H1 (cell line): ENCODE data around the gene DCDC2. TPM values are rescaled to one million over a fixed set of nuclear protein-coding genes. Genes with fewer than 3 reads are reported as not detected.

ENCODE experiments used
- CTCF ChIA-PET: fragments of 300-600 bp; sonication (Branson Sonifier 250); formaldehyde crosslinking; loops from one replicate; lab custom pipeline; 2021; ENCODE audit not compliant: partially characterized antibody; lab: Charles Lee
- POLR2A ChIA-PET: fragments of 300-600 bp; sonication (Branson Sonifier 250); formaldehyde crosslinking; loops from one replicate; lab custom pipeline; 2021; ENCODE audit warnings: inconsistent platforms; ENCODE audit not compliant: partially characterized antibody; lab: Charles Lee
- DNase-seq, 2 experiments: peaks; one replicate each; pipeline versions ENCODE4 v3.0.0 to v3.0.0-alpha.2; 2010 to 2022; ENCODE audit warnings: low spot score in 2 of 2, low read depth in 1 of 2, mixed read lengths in 1 of 2
- FAIRE-seq: peaks from 2 replicates; lab custom pipeline; 2011; peaks lifted over from hg19 to GRCh38; lab: Jason Lieb, UNC
- H2AFZ ChIP-seq: 2 replicates; pipeline ENCODE4 v1.8.1; 2012; ENCODE audit warnings: low read length, inconsistent platforms
- H2AK5ac ChIP-seq: 2 replicates; pipeline ENCODE4 v1.6.1; 2013; ENCODE audit warnings: low read depth, low read length
- H2BK120ac ChIP-seq: replicated peaks from 2 replicates; pipeline ENCODE3; 2013; ENCODE audit warnings: low read depth, low read length, inconsistent platforms
- H2BK12ac ChIP-seq: 2 replicates; pipeline ENCODE4 v1.6.1; 2013; ENCODE audit warnings: low read depth, low read length
- H2BK15ac ChIP-seq: 2 replicates; pipeline ENCODE4 v1.6.1; 2013; ENCODE audit warnings: low read length
- H2BK20ac ChIP-seq: 2 replicates; pipeline ENCODE4 v1.6.1; 2013; ENCODE audit warnings: low read length
- H2BK5ac ChIP-seq: 2 replicates; pipeline ENCODE4 v1.6.1; 2013; ENCODE audit warnings: low read depth, low read length
- H3K14ac ChIP-seq: 2 replicates; pipeline ENCODE4 v1.6.1; 2013; ENCODE audit warnings: inconsistent platforms; ENCODE audit not compliant: insufficient read length
- H3K18ac ChIP-seq: 2 replicates; pipeline ENCODE4 v1.6.1; 2013; ENCODE audit warnings: low read length; ENCODE audit errors: extremely low read depth
- H3K23ac ChIP-seq: 2 replicates; pipeline ENCODE4 v1.6.1; 2013; ENCODE audit warnings: inconsistent platforms; ENCODE audit not compliant: insufficient read length
- H3K23me2 ChIP-seq: 2 replicates; pipeline ENCODE4 v1.6.1; 2013; ENCODE audit warnings: low read depth, low read length
- H3K27ac ChIP-seq: 2 replicates; pipeline ENCODE4 v1.6.1; 2011; ENCODE audit warnings: low read depth, low read length, inconsistent platforms
- H3K27me3 ChIP-seq, 4 experiments: replicated peaks in 1 of 4; 1 replicate in 1 of 4; 2 replicates in 3 of 4; pipeline versions ENCODE4 v1.6.1 to v1.8.1; 2011 to 2013; ENCODE audit warnings: low read length in 3 of 4, mild to moderate bottlenecking in 3 of 4, inconsistent platforms in 2 of 4, mixed read lengths in 2 of 4, moderate library complexity in 1 of 4; ENCODE audit not compliant: control insufficient read depth in 3 of 4, insufficient read depth in 3 of 4; ENCODE audit errors: extremely low read depth in 1 of 4
- H3K36me3 ChIP-seq, 4 experiments: 2 replicates each; pipeline versions ENCODE4 v1.6.1 to v1.8.1; 2011 to 2013; ENCODE audit warnings: mild to moderate bottlenecking in 4 of 4, low read length in 3 of 4, moderate library complexity in 2 of 4, control low read depth in 1 of 4, inconsistent platforms in 1 of 4; ENCODE audit not compliant: insufficient read depth in 4 of 4, control insufficient read depth in 2 of 4
- H3K4ac ChIP-seq: replicated peaks from 2 replicates; pipeline ENCODE3; 2013; ENCODE audit warnings: low read length, low read depth, mixed read lengths, inconsistent platforms; ENCODE audit not compliant: insufficient read length
- H3K4me1 ChIP-seq, 4 experiments: replicated peaks in 1 of 4; 1 replicate in 1 of 4; 2 replicates in 3 of 4; pipeline versions ENCODE4 v1.6.1 to v1.8.1; 2011 to 2013; ENCODE audit warnings: low read length in 3 of 4, inconsistent platforms in 2 of 4, mixed read lengths in 1 of 4; ENCODE audit not compliant: insufficient read depth in 4 of 4, control insufficient read depth in 3 of 4
- H3K4me2 ChIP-seq, 2 experiments: 2 replicates each; pipeline versions ENCODE4 v1.6.1 to v1.8.1; 2011 to 2013; ENCODE audit warnings: low read depth in 2 of 2, low read length in 2 of 2, control low read depth in 1 of 2, inconsistent platforms in 1 of 2, mild to moderate bottlenecking in 1 of 2; ENCODE audit not compliant: insufficient read depth in 1 of 2
- H3K4me3 ChIP-seq, 4 experiments: fragments of 200-600, 300-600 bp in 1 of 4; sonication (generic), shearing (Covaris generic), sonication (Bioruptor Twin) in 1 of 4; 2 replicates each; pipeline versions ENCODE4 v1.5.1 to v1.8.1; 2011 to 2016; ENCODE audit warnings: low read length in 4 of 4, low read depth in 3 of 4, control low read depth in 2 of 4, inconsistent platforms in 2 of 4, mild to moderate bottlenecking in 2 of 4, mixed read lengths in 1 of 4, moderate library complexity in 1 of 4; ENCODE audit not compliant: insufficient read depth in 2 of 4; ENCODE audit errors: extremely low read depth in 1 of 4
- H3K56ac ChIP-seq: replicated peaks from 2 replicates; pipeline ENCODE3; 2013; ENCODE audit warnings: low read depth, mild to moderate bottlenecking, mixed read lengths, low read length, inconsistent platforms; ENCODE audit not compliant: insufficient read length
- H3K79me1 ChIP-seq: 2 replicates; pipeline ENCODE4 v1.6.1; 2013; ENCODE audit warnings: low read depth, low read length, control low read depth
- H3K79me2 ChIP-seq, 2 experiments: 2 replicates each; pipeline versions ENCODE4 v1.6.1 to v1.8.1; 2012 to 2013; ENCODE audit warnings: low read length in 2 of 2, mild to moderate bottlenecking in 2 of 2, inconsistent platforms in 1 of 2; ENCODE audit not compliant: insufficient read depth in 2 of 2, control insufficient read depth in 1 of 2
- H3K9ac ChIP-seq, 4 experiments: replicated peaks in 1 of 4; 1 replicate in 1 of 4; 2 replicates in 3 of 4; pipeline versions ENCODE4 v1.6.1 to v1.8.1; 2011 to 2013; ENCODE audit warnings: low read depth in 3 of 4, low read length in 3 of 4, control low read depth in 2 of 4, mild to moderate bottlenecking in 2 of 4, moderate library complexity in 2 of 4, inconsistent platforms in 1 of 4; ENCODE audit errors: extremely low read depth in 1 of 4
- H3K9me3 ChIP-seq, 2 experiments: 2 replicates each; pipeline versions ENCODE4 v1.6.1 to v1.8.1; 2012 to 2013; ENCODE audit warnings: mild to moderate bottlenecking in 2 of 2, moderate library complexity in 2 of 2, control low read depth in 1 of 2, inconsistent platforms in 1 of 2, low read depth in 1 of 2, low read length in 1 of 2, mixed read lengths in 1 of 2; ENCODE audit not compliant: insufficient read depth in 2 of 2
- H4K20me1 ChIP-seq, 2 experiments: replicated peaks in 1 of 2; 2 replicates each; pipeline versions ENCODE3 to v1.8.1; 2011 to 2013; ENCODE audit warnings: inconsistent platforms in 2 of 2, low read length in 2 of 2, mild to moderate bottlenecking in 1 of 2; ENCODE audit not compliant: insufficient read depth in 2 of 2, control insufficient read depth in 1 of 2
- H4K5ac ChIP-seq: 2 replicates; pipeline ENCODE4 v1.6.1; 2013; ENCODE audit warnings: low read length, low read depth, mixed read lengths, inconsistent platforms; ENCODE audit not compliant: insufficient read length
- H4K8ac ChIP-seq: 2 replicates; pipeline ENCODE4 v1.8.0; 2013; ENCODE audit warnings: mild to moderate bottlenecking, moderate library complexity, low read length, inconsistent platforms; ENCODE audit not compliant: insufficient read depth; ENCODE audit errors: extremely low read depth
- H4K91ac ChIP-seq: replicated peaks from 2 replicates; pipeline ENCODE3; 2013; ENCODE audit warnings: low read length, mixed read lengths, inconsistent platforms; ENCODE audit not compliant: insufficient read length
- BACH1 ChIP-seq: IDR thresholded peaks from 2 replicates; pipeline ENCODE4 v1.6.1; 2012; ENCODE audit warnings: low read length, improper control_type of control experiment
- BRCA1 ChIP-seq: IDR thresholded peaks from 2 replicates; pipeline ENCODE4 v1.6.1; 2012; ENCODE audit warnings: low read depth, low read length, improper control_type of control experiment
- KDM4A ChIP-seq: IDR thresholded peaks from one replicate; pipeline ENCODE4 v1.7.1; 2012; ENCODE audit warnings: low read depth, mild to moderate bottlenecking, moderate library complexity, low read length, inconsistent platforms; ENCODE audit not compliant: severe bottlenecking
- NANOG ChIP-seq: IDR thresholded peaks from 2 replicates; pipeline ENCODE4 v1.6.1; 2011; ENCODE audit warnings: low read length, low read depth, mild to moderate bottlenecking, inconsistent platforms; ENCODE audit not compliant: insufficient read depth, poor library complexity, severe bottlenecking
- POLR2A ChIP-seq, 2 experiments: IDR thresholded peaks; 1 replicate in 1 of 2; 2 replicates in 1 of 2; pipeline ENCODE4 v1.6.1; 2011; ENCODE audit warnings: low read depth in 2 of 2, low read length in 2 of 2, mild to moderate bottlenecking in 2 of 2; ENCODE audit errors: control extremely low read depth in 1 of 2
- SAP30 ChIP-seq: fragments of 300-600 bp; sonication (generic); IDR thresholded peaks from 2 replicates; pipeline ENCODE4 v1.7.1; 2012; ENCODE audit warnings: low read length, moderate library complexity, mild to moderate bottlenecking, inconsistent platforms; ENCODE audit not compliant: insufficient read depth, insufficient replicate concordance
- WGBS, 2 experiments: shearing (Covaris generic) in 1 of 2; methylation state at CpG; one replicate each; pipeline versions ENCODE4 v1.1.6 to v1.1.7; 2013 to 2015; ENCODE audit warnings: low lambda C conversion rate in 2 of 2, mixed read lengths in 2 of 2, inconsistent platforms in 1 of 2, low coverage in 1 of 2, missing lambda C conversion rate in 1 of 2; ENCODE audit not compliant: insufficient replicate concordance in 2 of 2, insufficient coverage in 1 of 2, insufficient read length in 1 of 2; ENCODE audit errors: extremely low coverage in 1 of 2, missing lambda C conversion rate in 1 of 2; 5-methylcytosine and 5-hydroxymethylcytosine counted together
- polyA plus RNA-seq, 7 experiments: library from polyadenylated mRNA; depleted of rRNA in 3 of 7; stranded (reverse) in 5 of 7; unstranded in 2 of 7; fragments of >200 nt in 5 of 7; fragments of 200-250 nt in 2 of 7; gene quantifications; 1 replicate in 5 of 7; 2 replicates in 1 of 7; 4 replicates in 1 of 7; pipeline versions ENCODE4 v1.2.1 to v1.2.3, GENCODE V29; 2011 to 2013; ENCODE audit warnings: missing spikeins in 2 of 7, mixed read lengths in 2 of 7
- total RNA-seq: library from RNA; stranded (reverse); fragmentation: NEBNext Ultra II Directional; extraction: Animal tissue kit (Norgen Biotek cat#: 25700); gene quantifications from 2 replicates; pipeline ENCODE4 v1.2.1, GENCODE V29; 2021
- TF ChIP-seq, protein P1 (sequence below): IDR thresholded peaks from 2 replicates; pipeline ENCODE4 v1.6.1; 2012; ENCODE audit warnings: low read length, inconsistent platforms

The DCDC2 gene
- total and polyA plus RNA-seq, 2 of the 8 experiments (the other 6 are each of a cell fraction or from before 2014, with no cell fraction given), result 0.03 to 0.15 TPM

GRCh38 chr6:24195836-24196597 lies 161.8 kb downstream of the DCDC2 start:
- Histone ChIP-seq H3K9me3 (no peaks in the 10 kb centered on the region), H2AFZ (no peak overlapping the region), H3K4ac (no peak overlapping the region), H3K4me2 (no peak overlapping the region), H3K18ac (no peak overlapping the region), H3K79me1 (no peaks in the 10 kb centered on the region), H2AK5ac (no peak overlapping the region), H3K23me2 (no peaks in the 10 kb centered on the region; the same call in 1 of the 2 replicates), H4K8ac (no peak overlapping the region), H4K91ac (no peak overlapping the region), H3K27me3 (peaks cover 0 to 1% (median 0%) of the 10 kb centered on the region in 4 experiments; a peak in 1 of 7 replicates), H2BK20ac (no peak overlapping the region), H3K23ac (no peak overlapping the region), H3K56ac (no peak overlapping the region), H3K36me3 (no peaks in the 10 kb centered on the region), H3K27ac (no peak overlapping the region), H3K79me2 (no peaks in the 10 kb centered on the region), H3K14ac (no peak overlapping the region), H3K4me1 (no peaks in the 10 kb centered on the region), H3K9ac (no peak overlapping the region), H2BK120ac (no peak overlapping the region), H4K20me1 (no peaks in the 10 kb centered on the region), H2BK5ac (no peak overlapping the region), H4K5ac (no peak overlapping the region), H2BK12ac (no peak overlapping the region), H2BK15ac (no peak overlapping the region), H3K4me3 (no peak overlapping the region)
- 94% methylated on average over 3 of the region's 3 CpGs; no CpG with 5 or more reads in 1 of the 2 experiments for WGBS, 2 experiments
- FAIRE-seq (no peak), DNase-seq (no peak)
- ChIA-PET CTCF (interaction anchor here (0.6 to 1.9 kb wide), 3 partner anchors 9 to 171 kb away, joined by 3 to 10 read pairs (median 5); no protein-coding TSS in a partner anchor), POLR2A (no interaction called here)
- TF ChIP-seq KDM4A, result no peak
- no peak for TF ChIP-seq BRCA1
- no peak for TF ChIP-seq POLR2A (IDR thresholded peaks at IDR 0.05; ENCODE audit: control extremely low read depth in 1 of 2, low read depth in 2 of 2, low read length in 2 of 2)
- no peak for TF ChIP-seq NANOG
- no peak for TF ChIP-seq SAP30
- TF ChIP-seq, protein P1, sequence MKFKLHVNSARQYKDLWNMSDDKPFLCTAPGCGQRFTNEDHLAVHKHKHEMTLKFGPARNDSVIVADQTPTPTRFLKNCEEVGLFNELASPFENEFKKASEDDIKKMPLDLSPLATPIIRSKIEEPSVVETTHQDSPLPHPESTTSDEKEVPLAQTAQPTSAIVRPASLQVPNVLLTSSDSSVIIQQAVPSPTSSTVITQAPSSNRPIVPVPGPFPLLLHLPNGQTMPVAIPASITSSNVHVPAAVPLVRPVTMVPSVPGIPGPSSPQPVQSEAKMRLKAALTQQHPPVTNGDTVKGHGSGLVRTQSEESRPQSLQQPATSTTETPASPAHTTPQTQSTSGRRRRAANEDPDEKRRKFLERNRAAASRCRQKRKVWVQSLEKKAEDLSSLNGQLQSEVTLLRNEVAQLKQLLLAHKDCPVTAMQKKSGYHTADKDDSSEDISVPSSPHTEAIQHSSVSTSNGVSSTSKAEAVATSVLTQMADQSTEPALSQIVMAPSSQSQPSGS, result no peak
- no peak for TF ChIP-seq BACH1
